Measurements from ENCODE around the gene LRIT1.

Gene LRIT1

DNA sequence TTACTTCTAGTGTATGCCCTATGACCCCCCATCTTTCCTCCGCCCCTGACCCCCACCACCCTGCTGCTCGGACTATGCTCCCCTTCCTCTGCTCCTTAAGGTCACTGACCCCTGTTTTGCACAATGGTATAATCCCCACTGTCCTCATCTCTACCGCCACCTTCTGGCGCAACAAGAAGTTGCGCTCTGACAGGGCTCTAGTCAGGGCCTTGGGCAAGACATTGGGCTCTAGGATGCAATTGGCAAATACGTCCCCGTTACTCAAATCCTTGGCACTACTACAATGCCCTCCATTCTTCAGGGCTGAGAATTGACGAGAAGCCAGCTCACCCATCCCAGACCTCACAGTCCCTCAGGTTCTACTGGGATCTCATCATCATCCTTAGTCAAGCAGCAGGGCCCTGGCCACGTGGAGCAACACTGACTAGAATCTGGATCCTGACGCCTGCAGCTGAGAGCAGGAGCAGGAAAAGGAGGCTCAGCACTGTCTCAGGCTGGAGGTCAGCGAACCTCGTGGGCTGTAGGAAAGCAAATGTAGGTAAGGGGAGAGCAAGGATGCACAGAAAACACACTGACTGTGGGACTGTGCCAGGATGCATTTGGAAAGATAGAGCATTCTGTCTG, 26.6 kb downstream of the LRIT1 start:
- DNase-seq (ENCODE audit: low read depth in 2 of 2), result no peak

DNA sequence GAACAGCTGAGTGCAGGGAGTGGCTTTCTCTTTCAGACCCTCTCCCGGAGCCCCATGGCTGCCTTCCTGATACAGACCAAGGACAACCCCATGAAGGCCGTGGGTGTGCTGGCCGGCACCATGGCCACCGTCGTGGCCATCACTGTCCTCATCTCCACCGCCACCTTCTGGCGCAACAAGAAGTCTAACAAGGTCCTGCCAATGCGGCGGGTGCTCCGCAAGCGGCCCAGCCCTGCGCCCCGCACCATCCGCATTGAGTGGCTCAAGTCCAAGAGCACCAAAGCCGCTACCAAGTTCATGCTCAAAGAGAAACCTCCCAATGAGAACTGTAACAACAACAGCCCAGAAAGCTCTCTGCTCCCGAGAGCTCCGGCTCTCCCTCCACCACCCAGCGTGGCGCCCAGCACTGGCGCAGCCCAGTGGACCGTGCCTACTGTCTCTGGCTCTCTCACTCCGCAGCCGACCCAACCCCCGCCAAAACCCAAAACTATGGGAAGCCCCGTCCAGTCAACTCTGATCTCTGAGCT, 27.2 kb downstream of the LRIT1 start:
- DNase-seq (ENCODE audit: low read depth in 2 of 2), result no peak

- no peak for DNase-seq (ENCODE audit: low read depth in 2 of 2)
Measured at GRCh38 chr10:84213076-84213475, 28.3 kb downstream of the LRIT1 start.

DNA sequence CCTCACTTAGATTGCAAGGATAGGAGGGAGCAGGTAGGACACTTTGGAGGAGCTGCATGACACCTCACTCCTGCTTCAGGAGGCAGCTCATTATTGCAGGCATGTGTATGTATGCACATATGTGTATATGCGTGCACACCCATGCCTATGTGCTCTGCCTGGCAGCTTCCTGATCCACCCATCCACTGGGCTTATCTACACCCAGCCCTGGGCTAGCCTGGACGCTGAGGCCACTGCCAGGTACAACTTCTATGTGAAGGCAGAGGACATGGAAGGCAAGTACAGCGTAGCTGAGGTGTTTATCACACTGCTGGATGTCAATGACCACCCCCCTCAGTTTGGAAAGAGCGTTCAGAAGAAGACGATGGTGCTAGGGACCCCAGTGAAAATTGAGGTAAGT, 29.3 kb downstream of the LRIT1 start:
- DNase-seq (ENCODE audit: low read depth in 2 of 2), result no peak

- DNase-seq (ENCODE audit: low read depth in 2 of 2), result no peak
Measured at GRCh38 chr10:84211566-84211965, 29.8 kb downstream of the LRIT1 start.

DNA sequence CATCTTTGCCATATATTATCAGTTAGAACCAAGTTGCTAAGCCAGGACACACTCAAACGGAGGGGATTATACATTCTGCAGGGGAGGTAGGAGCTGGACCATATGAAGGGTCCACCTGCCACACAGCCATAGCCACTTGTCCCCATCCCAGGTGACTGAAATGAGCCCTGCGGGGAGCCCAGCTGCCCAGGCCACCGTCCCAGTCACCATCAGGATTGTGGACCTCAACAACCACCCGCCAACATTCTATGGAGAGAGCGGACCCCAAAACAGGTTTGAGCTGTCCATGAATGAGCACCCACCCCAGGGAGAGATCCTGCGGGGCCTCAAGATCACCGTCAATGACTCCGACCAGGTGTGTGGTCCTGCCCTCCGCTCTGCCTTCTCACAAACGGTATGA, 33.3 kb downstream of the LRIT1 start:
- no peak for DNase-seq (ENCODE audit: low read depth in 2 of 2)

GRCh38 chr10:84205853-84206525, 35.4 kb downstream of the LRIT1 start:
- DNase-seq (ENCODE audit: low read depth in 2 of 2), result no peak

DNA sequence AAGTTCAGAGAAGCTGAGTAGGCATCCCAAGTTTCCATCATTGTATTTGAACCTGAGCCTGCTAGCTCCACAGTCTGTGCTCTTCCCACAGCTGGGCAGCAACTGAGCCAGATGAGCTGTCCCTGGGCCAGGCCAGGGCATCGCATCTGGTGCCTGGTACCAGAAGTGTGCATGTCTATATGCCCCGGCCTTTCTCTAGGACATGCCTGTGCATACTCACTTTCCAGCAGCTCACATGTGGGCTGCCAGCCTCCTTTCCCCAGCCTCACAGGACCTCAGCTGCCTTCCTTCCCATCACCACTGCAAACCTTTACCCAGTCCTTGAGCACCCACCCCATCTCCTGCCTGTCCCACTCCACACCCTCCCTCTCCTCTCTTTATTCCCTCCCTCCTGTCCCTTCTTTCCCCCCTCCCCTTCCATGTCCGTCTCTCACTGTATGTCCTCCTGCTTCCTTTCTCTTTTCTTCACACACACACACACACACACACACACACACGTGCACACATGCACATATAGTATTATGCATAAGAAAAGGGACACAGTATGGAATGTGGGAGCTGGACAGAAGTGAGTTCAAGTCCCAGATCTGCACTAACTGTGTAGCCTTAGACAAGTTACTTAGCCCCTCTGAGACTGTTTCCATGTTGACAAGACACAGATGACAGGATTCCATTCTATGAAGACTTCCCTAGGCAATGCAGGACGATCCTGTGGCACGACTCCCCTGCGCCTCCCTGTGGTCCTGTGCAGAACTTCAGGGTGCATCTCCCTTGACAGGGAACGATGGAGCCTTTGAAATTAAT, 36.1 kb downstream of the LRIT1 start:
- peak; percentile 38 to 41 for DNase-seq (ENCODE audit: low read depth in 2 of 2)

- no peak for DNase-seq (ENCODE audit: low read depth in 2 of 2)
Measured at GRCh38 chr10:84204610-84205009, 36.7 kb downstream of the LRIT1 start.

DNA sequence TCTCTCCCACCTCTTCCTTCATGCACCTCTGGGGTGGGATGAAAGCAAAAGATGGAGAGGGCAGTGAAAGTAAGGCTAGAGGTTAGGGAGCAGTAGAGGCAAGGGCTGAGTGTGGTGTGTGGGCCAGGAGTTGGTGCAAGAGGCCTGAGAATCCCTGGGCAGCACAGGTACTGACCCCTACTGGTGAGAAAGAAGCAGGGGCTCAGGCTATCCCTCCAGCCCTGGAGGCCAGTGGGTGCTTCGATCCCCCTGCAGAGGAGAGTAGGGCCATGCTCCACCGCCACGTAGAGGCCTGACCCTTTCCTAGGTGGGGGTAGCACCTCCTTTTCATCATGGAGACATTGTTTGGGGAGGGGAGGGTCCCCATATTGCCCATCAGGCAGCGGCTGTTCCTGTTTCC, 37.2 kb downstream of the LRIT1 start:
- no peak for DNase-seq (ENCODE audit: low read depth in 2 of 2)

DNA sequence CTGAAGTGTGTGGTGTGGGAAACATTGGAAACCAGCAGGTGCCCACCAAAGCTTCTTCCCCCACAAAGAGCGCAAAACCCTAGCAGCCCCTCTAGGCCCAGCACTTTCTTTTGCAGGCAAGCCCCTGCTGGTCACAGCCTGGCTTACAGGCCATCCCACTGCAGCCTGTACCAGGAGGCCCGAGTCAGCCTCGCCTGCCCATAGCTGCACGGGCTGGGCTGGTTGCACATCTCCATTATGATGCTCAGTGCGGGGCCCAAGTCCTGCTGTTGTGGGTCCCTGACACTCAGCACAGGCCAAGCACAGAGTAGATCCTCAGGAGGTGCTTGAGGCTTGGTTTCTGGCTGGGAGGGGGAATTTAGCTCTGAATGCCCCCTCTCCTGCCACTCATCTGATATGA, 39.0 kb downstream of the LRIT1 start:
- DNase-seq (ENCODE audit: low read depth in 2 of 2), result no peak

DNA sequence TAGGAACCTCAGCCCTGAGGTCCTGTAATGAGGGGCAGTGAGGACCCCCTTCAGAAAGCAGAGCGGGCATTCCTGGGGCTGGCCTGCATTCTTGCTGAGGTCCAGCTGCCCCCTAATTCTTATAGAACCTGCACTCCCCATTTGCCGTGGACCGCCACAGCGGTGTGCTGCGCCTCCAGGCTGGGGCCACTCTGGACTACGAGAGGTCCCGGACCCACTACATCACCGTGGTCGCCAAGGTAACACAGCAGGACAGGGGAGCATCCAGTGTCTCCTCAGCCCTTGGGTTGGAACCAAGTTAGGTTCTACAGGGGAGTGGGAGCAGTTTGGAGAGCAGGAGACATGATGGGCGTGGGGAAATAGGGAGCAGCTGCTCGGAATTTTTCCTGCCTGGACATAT, 39.7 kb downstream of the LRIT1 start:
- DNase-seq (ENCODE audit: low read depth in 2 of 2), result no peak

GRCh38 chr10:84201244-84201606, 40.1 kb downstream of the LRIT1 start:
- no peak for DNase-seq (ENCODE audit: low read depth in 2 of 2)

DNA sequence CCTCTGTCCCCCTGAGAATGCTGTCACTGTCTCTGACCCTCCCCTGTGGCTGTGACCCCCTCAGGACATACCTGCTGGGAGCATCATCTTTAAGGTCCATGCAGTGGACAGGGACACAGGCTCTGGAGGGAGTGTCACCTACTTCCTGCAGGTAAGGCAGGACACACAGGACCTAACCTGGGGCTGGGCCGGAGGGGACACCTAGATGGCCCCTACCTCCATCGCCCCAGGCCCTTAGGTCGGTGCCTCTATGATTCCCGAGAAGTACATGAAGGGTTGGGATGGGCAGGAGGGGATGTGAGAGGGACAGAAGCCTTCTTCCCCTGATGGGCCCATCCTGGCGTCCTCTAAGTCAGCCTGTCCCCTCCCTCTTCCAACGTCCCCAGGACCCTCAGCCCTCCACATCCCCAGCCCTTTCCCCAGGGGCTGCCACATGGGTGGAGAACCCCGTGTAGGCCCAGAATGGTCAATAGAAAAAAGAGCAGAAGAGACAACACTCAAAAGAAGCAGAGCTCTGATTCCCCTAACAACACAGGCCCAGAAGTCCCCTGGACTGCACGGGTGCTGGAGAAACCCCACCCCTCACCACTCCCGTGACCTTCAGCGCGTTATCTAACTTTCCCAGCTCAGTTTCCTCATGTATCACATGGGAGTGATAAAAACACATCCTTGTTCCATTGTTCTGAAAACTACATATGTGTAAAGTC, 40.7 kb downstream of the LRIT1 start:
- DNase-seq (ENCODE audit: low read depth in 2 of 2), result no peak

DNA sequence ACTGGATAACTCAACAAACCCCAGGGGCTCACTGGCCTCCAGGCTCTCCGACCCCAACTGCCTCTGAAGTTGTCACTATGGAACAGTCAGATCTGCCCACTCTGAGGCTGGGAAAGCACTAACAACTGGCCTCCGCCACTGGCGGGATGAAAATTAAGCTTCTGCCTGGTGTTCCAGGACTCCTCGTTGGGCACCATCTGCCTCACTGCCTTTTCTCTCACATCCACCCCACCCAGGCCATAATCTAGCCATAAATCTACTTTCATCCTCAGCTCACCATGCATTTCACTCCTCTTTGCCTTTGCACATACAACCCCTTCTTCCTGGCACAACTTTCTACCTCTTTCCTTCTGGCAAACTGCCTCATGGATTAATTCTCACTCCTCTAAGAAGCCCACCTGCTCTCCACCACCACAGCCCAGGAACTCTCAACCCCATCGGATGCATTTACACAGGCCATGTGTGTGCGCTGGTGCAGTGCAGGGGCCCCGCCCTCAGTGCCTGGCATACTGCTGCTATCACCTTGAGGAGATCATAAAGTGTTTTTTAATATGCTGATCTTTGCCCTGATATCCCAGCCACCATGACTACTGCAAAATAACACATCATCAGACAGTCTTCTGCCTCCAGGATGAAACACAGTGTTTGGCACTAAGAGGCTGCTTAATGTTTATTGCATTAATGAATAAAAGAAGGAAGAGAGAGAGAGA, 43.0 kb downstream of the LRIT1 start:
- no peak for DNase-seq (ENCODE audit: low read depth in 2 of 2)

- DNase-seq (ENCODE audit: low read depth in 2 of 2), result no peak
Measured at GRCh38 chr10:84197643-84198042, 43.7 kb downstream of the LRIT1 start.

DNA sequence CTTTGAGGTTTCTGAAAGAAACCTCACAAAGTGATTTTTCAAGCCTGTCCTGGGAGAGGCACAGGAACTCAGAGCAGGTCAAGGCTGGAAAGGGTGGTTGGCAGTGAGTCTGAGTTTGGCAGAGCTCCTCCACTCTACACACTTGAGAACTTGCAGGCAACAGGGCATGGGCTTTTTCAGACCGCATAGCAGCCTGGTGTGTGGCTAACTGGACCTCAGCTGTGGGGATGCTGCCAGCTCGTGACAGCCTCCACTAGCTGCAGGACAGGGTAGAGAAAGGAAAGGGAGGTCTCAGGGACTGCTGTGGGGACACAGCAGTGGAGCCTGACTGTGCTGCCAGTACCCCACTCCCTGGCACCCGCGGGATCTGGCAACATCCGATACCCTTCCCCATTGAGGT, 44.4 kb downstream of the LRIT1 start:
- DNase-seq (ENCODE audit: low read depth in 2 of 2), result no peak

- no peak for DNase-seq (ENCODE audit: low read depth in 2 of 2)
Measured at GRCh38 chr10:84196083-84196482, 45.3 kb downstream of the LRIT1 start.

GRCh38 chr10:84195044-84195830, 46.1 kb downstream of the LRIT1 start:
- no peak for DNase-seq (ENCODE audit: low read depth in 2 of 2)

- DNase-seq (ENCODE audit: low read depth in 2 of 2), result peak; percentile 21 to 29
Measured at GRCh38 chr10:84194424-84195043, 46.8 kb downstream of the LRIT1 start, which contains the start of gene CDHR1. Gene CDHR1, plus strand, starts transcription at chr10:84194537. Its CDS starts 224 bp downstream, at chr10:84194761.
